A673 (cell line): ENCODE measurements around the gene VAV1.

Experiments used
- CTCF ChIP-seq: fragments of 300-800, 200-600 bp; sonication (generic); conservative IDR thresholded peaks from 2 replicates; pipeline ENCODE4 v1.5.1; 2017; ENCODE audit warnings: low read depth, mild to moderate bottlenecking, antibody characterized with exemption, low read length, moderate library complexity, mixed read lengths
- EZH2 ChIP-seq: fragments of 200-600 bp; sonication (generic); IDR thresholded peaks from 2 replicates; pipeline ENCODE4 v1.6.1; 2017; ENCODE audit warnings: borderline replicate concordance, low read depth, mild to moderate bottlenecking, mixed read lengths, antibody characterized with exemption, low read length; ENCODE audit not compliant: poor library complexity, severe bottlenecking

DNA sequence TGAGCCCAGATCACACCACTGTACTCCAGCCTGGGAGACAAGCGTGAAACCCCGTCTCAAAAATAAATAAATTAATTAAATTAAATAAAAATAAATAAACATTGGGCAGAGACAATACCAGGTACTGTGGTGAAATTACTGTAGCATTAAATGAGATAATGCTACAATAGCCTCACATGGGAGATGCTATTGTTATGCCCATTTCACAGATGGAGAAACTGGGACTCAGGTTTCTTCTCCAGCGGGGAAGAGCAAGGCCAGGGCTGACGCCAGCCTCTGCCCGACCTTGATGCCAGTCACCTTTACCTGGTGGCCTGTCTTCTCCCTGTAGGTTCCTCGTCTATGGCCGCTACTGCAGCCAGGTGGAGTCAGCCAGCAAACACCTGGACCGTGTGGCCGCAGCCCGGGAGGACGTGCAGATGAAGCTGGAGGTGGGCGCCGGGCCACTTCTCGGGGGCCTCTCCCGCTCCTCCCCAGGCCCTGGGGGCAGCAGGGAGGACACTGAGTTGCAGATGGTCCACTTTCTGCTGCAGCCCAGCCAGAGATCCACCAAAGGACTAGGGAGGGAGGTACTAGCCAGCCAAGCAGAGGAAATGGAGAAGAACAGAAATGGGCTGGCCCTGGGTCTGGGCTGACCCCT is 53.9 kb downstream of the VAV1 start:
- TF ChIP-seq CTCF, result no peak
- no peak for TF ChIP-seq EZH2
